Measurements from ENCODE around the gene SNX30.

Gene SNX30

GRCh38 chr9:112921549-112921948, 171.0 kb downstream of the SNX30 start:
- H3K9ac ChIP-seq (ENCODE audit: low read depth, low read length, poor library complexity, severe bottlenecking): no peak overlapping the region

More at GRCh38 chr9:112921549-112921948, 171.0 kb downstream of the SNX30 start:
- no peak overlapping the region for H2AFZ ChIP-seq (ENCODE audit: low read length)
- no peaks in the 10 kb centered on the region for H3K9me3 ChIP-seq (ENCODE audit: insufficient read depth, low read depth, low read length)
- H3K4me3 ChIP-seq (ENCODE audit: low read length, poor library complexity, severe bottlenecking): no peak overlapping the region
- peak overlapping the region; percentile 19 for H3K4me2 ChIP-seq (ENCODE audit: low read depth, low read length, poor library complexity, severe bottlenecking)
- H3K36me3 ChIP-seq (ENCODE audit: insufficient read depth, low read length): no peaks in the 10 kb centered on the region
- H4K20me1 ChIP-seq (ENCODE audit: insufficient read depth, low read length, poor library complexity, severe bottlenecking): no peaks in the 10 kb centered on the region
- H3K9me2 ChIP-seq (replicated peaks; ENCODE audit: low read depth, low read length): no peaks in the 10 kb centered on the region
- H3K27me3 ChIP-seq (ENCODE audit: insufficient read depth, low read length, poor library complexity, severe bottlenecking): no peaks in the 10 kb centered on the region
- H3K4me1 ChIP-seq (ENCODE audit: insufficient read depth, low read length, poor library complexity, severe bottlenecking): no peaks in the 10 kb centered on the region
- no peaks in the 10 kb centered on the region for H3K79me2 ChIP-seq (ENCODE audit: insufficient read depth, low read length)
- TF ChIP-seq EZH2phosphoT487 (IDR thresholded peaks at IDR 0.05; ENCODE audit: borderline replicate concordance) (no peak), CTCF (conservative IDR thresholded peaks at IDR 0.05; ENCODE audit: low read length) (peak; percentile 76)
- no peaks in the 10 kb centered on the region for H3F3A ChIP-seq (ENCODE audit: low read depth)
